ENCODE measurements around the gene OR4D9. TPM values are rescaled to one million over a fixed set of nuclear protein-coding genes. Genes with fewer than 3 reads are reported as not detected.
"Not testable (repeated sequence)": the region's sequence is repeated elsewhere in the genome, so short reads cannot be mapped to it uniquely, and the experiment has no call there.

The OR4D9 gene
- total RNA-seq, 1 donor from 2014 or later, result not detected

DNA sequence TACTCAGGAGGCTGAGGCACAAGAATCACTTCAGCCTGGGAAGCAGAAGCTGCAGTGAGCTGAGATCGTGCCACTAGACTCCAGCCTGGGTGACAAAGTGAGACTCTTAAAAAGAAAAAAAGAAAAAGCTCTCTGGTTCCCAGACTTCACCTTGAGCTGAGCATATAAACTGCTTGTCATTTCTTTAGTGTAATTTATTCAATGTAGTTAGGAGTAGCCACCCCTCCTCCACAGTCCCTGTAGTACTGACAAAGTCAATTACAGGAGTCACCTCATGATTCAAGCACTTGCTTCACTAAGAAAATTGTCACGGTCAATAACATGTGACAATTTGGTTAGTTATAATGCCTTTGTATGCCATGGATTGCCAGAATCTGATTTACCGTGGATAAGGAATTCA lies 31.0 kb upstream of the OR4D9 start:
- Mint-ChIP-seq H3K9me3 (ENCODE audit: low read depth) (no peaks in the 10 kb centered on the region), H3K36me3 (ENCODE audit: low read depth) (no peaks in the 10 kb centered on the region), H3K27ac (ENCODE audit: unreplicated experiment) (no peak overlapping the region), H3K4me1 (ENCODE audit: low read depth) (no peaks in the 10 kb centered on the region), H3K4me3 (ENCODE audit: unreplicated experiment) (no peak overlapping the region), H3K27me3 (ENCODE audit: low read depth) (peaks cover 11% of the 10 kb centered on the region)
- DNase-seq (ENCODE audit: low spot score), result no peak
- TF ChIP-seq, protein P1, sequence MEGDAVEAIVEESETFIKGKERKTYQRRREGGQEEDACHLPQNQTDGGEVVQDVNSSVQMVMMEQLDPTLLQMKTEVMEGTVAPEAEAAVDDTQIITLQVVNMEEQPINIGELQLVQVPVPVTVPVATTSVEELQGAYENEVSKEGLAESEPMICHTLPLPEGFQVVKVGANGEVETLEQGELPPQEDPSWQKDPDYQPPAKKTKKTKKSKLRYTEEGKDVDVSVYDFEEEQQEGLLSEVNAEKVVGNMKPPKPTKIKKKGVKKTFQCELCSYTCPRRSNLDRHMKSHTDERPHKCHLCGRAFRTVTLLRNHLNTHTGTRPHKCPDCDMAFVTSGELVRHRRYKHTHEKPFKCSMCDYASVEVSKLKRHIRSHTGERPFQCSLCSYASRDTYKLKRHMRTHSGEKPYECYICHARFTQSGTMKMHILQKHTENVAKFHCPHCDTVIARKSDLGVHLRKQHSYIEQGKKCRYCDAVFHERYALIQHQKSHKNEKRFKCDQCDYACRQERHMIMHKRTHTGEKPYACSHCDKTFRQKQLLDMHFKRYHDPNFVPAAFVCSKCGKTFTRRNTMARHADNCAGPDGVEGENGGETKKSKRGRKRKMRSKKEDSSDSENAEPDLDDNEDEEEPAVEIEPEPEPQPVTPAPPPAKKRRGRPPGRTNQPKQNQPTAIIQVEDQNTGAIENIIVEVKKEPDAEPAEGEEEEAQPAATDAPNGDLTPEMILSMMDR (IDR thresholded peaks at IDR 0.05), result no peak

DNA sequence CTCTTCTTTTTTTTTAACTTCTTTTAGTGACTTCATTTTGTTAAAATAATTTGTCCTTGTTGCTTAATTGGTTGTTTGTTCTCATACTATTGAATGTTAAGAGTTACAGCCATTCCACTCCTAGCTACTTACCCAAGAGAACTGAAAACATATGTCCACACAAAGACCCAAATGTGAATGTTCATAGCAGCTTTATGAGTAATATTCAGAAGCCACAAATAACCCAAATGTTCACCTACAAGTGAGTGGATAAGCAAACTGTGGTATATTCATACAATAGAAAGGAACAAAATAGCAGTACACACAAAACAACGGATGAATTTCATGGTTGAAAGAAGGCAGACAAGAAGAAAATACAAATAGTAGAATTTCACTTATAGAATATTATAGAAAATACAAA lies 9.4 kb upstream of the OR4D9 start:
- H3K9me3 Mint-ChIP-seq (ENCODE audit: low read depth), result no peaks in the 10 kb centered on the region
- H3K27me3 Mint-ChIP-seq (ENCODE audit: low read depth), result peaks cover 18% of the 10 kb centered on the region

DNA sequence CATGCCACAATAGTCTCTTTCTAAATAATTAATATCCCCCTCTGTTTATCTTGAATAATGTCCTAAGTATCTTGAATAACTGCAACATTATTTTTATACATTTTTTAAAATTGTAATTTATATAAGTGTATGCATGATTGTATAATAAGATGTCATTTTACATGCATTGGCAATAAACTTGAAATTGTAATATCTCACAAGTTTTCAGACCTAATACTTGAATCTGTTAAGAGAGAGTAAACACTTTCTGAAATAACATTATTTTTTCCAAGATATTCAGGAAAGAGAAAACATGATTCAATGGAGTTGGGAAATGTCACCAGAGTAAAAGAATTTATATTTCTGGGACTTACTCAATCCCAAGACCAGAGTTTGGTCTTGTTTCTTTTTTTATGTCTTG lies 8.1 kb upstream of the OR4D9 start, which contains the start of gene OR4D11:
OR4D11 (plus strand) TSS at position 301 of the 400 bp plus-strand sequence; CDS start at position 301, 0 bp downstream.
- Mint-ChIP-seq H3K4me1 (ENCODE audit: low read depth) (no peaks in the 10 kb centered on the region), H3K36me3 (ENCODE audit: low read depth) (no peaks in the 10 kb centered on the region), H3K27ac (ENCODE audit: unreplicated experiment) (no peak within 1 kb of the TSS), H3K27me3 (ENCODE audit: low read depth) (peaks cover 12% of the 10 kb centered on the region), H3K4me3 (ENCODE audit: unreplicated experiment) (no peak within 1 kb of the TSS), H3K9me3 (ENCODE audit: low read depth) (no peaks in the 10 kb centered on the region)
- TF ChIP-seq, protein P1 (IDR thresholded peaks at IDR 0.05), result no peak
- DNase-seq (ENCODE audit: low spot score), result no peak

More for the DNA sequence above, 9.4 kb upstream of the OR4D9 start:
- Mint-ChIP-seq H3K27ac (ENCODE audit: unreplicated experiment) (no peak overlapping the region), H3K36me3 (ENCODE audit: low read depth) (no peaks in the 10 kb centered on the region), H3K4me1 (ENCODE audit: low read depth) (no peaks in the 10 kb centered on the region), H3K4me3 (ENCODE audit: unreplicated experiment) (no peak overlapping the region)
- no peak for DNase-seq (ENCODE audit: low spot score)
- TF ChIP-seq, protein P1 (IDR thresholded peaks at IDR 0.05), result no peak

DNA sequence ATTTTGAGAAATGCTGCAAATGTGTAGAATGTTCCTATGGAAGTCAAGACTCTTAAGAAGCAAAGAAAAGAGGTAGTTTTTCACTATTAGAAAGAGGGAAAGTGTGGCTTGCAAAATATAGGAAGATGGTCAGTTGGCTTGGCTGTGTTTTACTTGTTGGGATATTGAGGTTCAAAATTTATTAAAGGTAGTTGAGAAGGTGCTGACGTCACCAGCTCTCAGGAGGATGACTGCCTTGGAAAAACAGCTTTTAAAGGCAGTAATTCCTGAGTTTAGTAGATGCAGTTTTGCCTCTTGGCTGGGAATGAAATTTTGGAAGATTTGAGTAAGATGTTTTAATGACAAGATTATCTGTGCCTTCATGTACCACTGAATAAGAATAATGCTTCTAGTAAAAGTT lies 336 bp downstream of the OR4D9 start:
- no peaks in the 10 kb centered on the region for H3K4me1 Mint-ChIP-seq (ENCODE audit: low read depth)
- no peak overlapping the region for H3K4me3 Mint-ChIP-seq (ENCODE audit: unreplicated experiment)
- TF ChIP-seq, protein P1 (IDR thresholded peaks at IDR 0.05), result no peak
- no peaks in the 10 kb centered on the region for H3K36me3 Mint-ChIP-seq (ENCODE audit: low read depth)
- DNase-seq (ENCODE audit: low spot score), result no peak
- no peaks in the 10 kb centered on the region for H3K9me3 Mint-ChIP-seq (ENCODE audit: low read depth)
- H3K27ac Mint-ChIP-seq (ENCODE audit: unreplicated experiment), result no peak overlapping the region
- H3K27me3 Mint-ChIP-seq (ENCODE audit: low read depth), result peaks cover 10% of the 10 kb centered on the region

DNA sequence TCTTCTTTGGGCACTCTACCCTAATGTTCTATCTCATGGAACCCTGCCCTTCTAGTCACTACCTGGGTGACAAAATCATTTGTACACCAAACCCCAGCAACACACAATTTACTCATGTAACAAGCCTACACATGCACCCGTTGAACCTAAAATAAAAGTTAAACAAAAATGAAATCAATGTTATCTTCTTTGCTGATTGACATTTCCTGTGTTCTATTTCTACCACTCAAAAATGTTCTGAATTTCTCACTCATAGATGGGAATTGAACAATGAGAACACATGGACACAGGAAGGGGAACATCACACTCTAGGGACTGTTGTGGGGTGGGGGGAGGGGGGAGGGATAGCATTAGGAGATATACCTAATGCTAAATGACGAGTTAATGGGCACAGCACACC lies 8.8 kb downstream of the OR4D9 start:
- not testable (repeated sequence) for H3K4me1 Mint-ChIP-seq (ENCODE audit: low read depth); H3K9me3 Mint-ChIP-seq (ENCODE audit: low read depth); DNase-seq (ENCODE audit: low spot score); H3K36me3 Mint-ChIP-seq (ENCODE audit: low read depth); H3K27ac Mint-ChIP-seq (ENCODE audit: unreplicated experiment); H3K4me3 Mint-ChIP-seq (ENCODE audit: unreplicated experiment)
- H3K27me3 Mint-ChIP-seq (ENCODE audit: low read depth), result peaks cover 39% of the 10 kb centered on the region

DNA sequence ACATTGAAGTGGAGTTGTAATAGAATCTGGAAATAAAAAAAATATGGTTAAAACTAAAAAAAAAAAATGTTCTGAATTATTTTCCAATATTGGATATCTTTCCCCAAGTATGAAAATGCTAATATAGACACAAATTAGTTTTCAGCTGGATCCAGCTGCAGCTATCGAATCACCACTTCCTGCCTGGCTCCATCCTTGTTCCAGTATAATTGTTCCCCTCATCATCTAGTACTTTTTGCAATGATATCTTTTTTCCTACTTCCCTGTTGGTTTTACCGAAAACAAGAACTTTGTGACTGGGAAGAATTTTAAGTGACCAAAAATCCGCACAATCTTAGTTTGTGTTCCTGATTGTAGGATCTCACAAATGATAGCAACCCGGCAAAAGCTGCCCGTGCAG lies 9.4 kb downstream of the OR4D9 start:
- Mint-ChIP-seq H3K27me3 (ENCODE audit: low read depth) (peaks cover 42% of the 10 kb centered on the region), H3K4me1 (ENCODE audit: low read depth) (no peaks in the 10 kb centered on the region), H3K36me3 (ENCODE audit: low read depth) (no peaks in the 10 kb centered on the region)

More for the DNA sequence above, 9.4 kb downstream of the OR4D9 start:
- Mint-ChIP-seq H3K9me3 (ENCODE audit: low read depth) (no peaks in the 10 kb centered on the region), H3K4me3 (ENCODE audit: unreplicated experiment) (no peak overlapping the region), H3K27ac (ENCODE audit: unreplicated experiment) (no peak overlapping the region)
- TF ChIP-seq, protein P1 (IDR thresholded peaks at IDR 0.05), result no peak
- DNase-seq (ENCODE audit: low spot score), result no peak

Measured in chondrocyte (in vitro differentiated cells).